GM19193 (cell line): Measurements from ENCODE around the gene RNF208.

Experiments
- POLR2A ChIP-seq: IDR thresholded peaks from 4 replicates; pipeline ENCODE4 v1.6.1; 2011; ENCODE audit not compliant: insufficient read depth, insufficient read length; ENCODE audit errors: extremely low read depth

Gene RNF208

GRCh38 chr9:137234758-137235423 is 12.9 kb upstream of the RNF208 start:
- TF ChIP-seq POLR2A = no peak

- TF ChIP-seq POLR2A = no peak
Observed at GRCh38 chr9:137234055-137234697, 12.1 kb upstream of the RNF208 start.

GRCh38 chr9:137233143-137233980 is 11.3 kb upstream of the RNF208 start:
- TF ChIP-seq POLR2A = no peak

DNA sequence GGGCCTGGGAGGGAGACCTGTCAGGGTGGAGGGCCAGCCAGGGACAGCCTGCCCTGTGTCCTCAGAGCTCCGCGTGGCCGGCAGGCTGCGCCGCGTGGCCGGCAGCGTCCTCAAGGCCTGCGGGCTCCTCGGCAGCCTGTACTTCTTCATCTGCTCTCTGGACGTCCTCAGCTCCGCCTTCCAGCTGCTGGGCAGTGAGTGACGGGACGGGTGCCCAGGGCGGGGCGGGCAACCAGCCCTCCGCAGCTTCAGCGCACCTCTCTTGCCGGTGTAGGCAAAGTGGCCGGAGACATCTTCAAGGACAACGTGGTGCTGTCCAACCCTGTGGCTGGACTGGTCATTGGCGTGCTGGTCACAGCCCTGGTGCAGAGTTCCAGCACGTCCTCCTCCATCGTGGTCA is 10.5 kb upstream of the RNF208 start:
- no peak for TF ChIP-seq POLR2A

- no peak for TF ChIP-seq POLR2A
Observed at GRCh38 chr9:137232101-137232500, 10.1 kb upstream of the RNF208 start.

- no peak for TF ChIP-seq POLR2A
Observed at GRCh38 chr9:137231372-137232039, 9.5 kb upstream of the RNF208 start.

GRCh38 chr9:137230705-137231371 is 8.8 kb upstream of the RNF208 start, which contains the start of gene SLC34A3:
Gene SLC34A3, plus strand, starts transcription at chr9:137230901. Its CDS starts 802 bp downstream, at chr9:137231703.
- no peak for TF ChIP-seq POLR2A

GRCh38 chr9:137229903-137230704 is 8.1 kb upstream of the RNF208 start:
- TF ChIP-seq POLR2A = no peak

- TF ChIP-seq POLR2A = no peak
Observed at GRCh38 chr9:137228968-137229896, 7.2 kb upstream of the RNF208 start.

DNA sequence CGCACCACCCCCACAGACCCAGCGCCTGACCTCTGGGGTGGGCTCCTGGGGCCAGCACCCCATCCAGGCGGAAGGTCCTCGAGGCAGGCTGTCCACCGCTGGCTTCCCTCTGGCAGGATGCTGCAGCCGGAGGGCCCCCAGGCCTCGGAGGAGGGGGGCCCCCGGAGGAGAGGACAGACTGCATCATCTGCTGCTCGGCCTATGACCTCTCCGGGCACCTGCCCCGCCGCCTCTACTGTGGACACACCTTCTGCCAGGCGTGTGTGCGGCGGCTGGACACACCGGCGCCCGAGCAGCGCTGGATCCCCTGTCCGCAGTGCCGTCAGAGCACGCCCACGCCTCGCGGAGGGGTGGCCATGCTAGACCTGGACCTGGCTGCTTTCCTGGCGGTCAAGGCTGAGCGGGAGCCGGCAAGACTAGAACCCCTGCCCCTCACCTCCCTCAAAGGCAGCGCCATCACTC is 6.5 kb upstream of the RNF208 start:
- TF ChIP-seq POLR2A = no peak

DNA sequence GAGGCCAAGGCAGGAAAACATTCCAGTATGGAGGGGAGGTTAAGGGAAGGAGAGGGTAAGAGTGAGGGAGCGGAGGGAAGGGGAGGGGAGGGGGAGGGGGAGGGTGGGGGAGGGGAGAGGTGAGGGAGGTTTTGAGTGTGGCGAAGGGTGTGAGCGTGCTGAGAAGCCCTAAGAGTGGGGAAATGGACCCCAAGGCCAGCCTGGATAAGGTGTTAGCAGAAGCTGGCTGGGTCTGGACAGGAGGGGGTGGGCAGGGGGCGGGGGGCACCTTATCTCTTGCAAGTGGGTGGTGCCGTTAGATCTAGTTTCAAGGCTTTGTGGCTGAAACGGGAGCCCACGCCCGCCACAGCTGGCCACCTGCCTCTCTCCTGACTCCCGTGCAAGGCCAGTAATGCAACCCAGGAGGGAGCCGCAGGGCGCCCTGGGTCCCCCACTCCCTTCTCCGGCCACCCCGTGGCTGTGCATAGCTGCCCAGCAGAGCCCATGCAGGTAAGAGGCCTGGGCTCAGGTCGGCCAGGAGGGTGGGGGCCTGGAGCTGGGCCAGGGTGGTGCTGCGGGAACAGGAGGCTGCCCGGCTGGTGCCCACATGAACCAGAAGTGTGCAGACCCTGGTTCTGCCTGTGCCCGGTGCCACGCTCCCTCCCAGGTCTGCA is 5.9 kb upstream of the RNF208 start:
- no peak for TF ChIP-seq POLR2A
